Type B pancreatic cell (in vitro differentiated cells): Measurements from ENCODE around the gene LHX6. TPM values are rescaled to one million over a fixed set of nuclear protein-coding genes. Genes with fewer than 3 reads are reported as not detected.

Experiments
- DNase-seq: peaks from one replicate; pipeline ENCODE4 v3.0.0; 2021; ENCODE audit warnings: mixed read lengths; ENCODE audit not compliant: unreplicated experiment; ENCODE audit errors: extremely low spot score
- H3K27ac Mint-ChIP-seq: 2 replicates; pipeline ENCODE4 v1.8.0; 2021; ENCODE audit warnings: mild to moderate bottlenecking, mixed read lengths
- H3K27me3 Mint-ChIP-seq: 2 replicates; pipeline ENCODE4 v1.8.0; 2021; ENCODE audit warnings: mixed read lengths
- H3K36me3 Mint-ChIP-seq: 2 replicates; pipeline ENCODE4 v1.8.0; 2021; ENCODE audit warnings: mixed read lengths
- H3K4me1 Mint-ChIP-seq: one replicate; pipeline ENCODE4 v1.8.0; 2021; ENCODE audit warnings: mixed read lengths; ENCODE audit not compliant: unreplicated experiment
- H3K4me3 Mint-ChIP-seq: 2 replicates; pipeline ENCODE4 v1.8.0; 2021; ENCODE audit warnings: mild to moderate bottlenecking, mixed read lengths
- H3K9me3 Mint-ChIP-seq: 2 replicates; pipeline ENCODE4 v1.8.0; 2021; ENCODE audit warnings: mixed read lengths
- total RNA-seq: library from RNA; stranded (reverse); gene quantifications from 2 replicates; pipeline ENCODE4 v1.2.1, GENCODE V29; 2021; ENCODE audit warnings: low replicate concordance
- TF ChIP-seq, protein P1 (sequence below): fragments of 200-600 bp; sonication (generic); conservative IDR thresholded peaks from 2 replicates; pipeline ENCODE4 v1.5.0; 2021; ENCODE audit warnings: antibody characterized with exemption, mild to moderate bottlenecking

LHX6 gene
- total RNA-seq, 1 donor from 2014 or later, result 10.0 TPM

DNA sequence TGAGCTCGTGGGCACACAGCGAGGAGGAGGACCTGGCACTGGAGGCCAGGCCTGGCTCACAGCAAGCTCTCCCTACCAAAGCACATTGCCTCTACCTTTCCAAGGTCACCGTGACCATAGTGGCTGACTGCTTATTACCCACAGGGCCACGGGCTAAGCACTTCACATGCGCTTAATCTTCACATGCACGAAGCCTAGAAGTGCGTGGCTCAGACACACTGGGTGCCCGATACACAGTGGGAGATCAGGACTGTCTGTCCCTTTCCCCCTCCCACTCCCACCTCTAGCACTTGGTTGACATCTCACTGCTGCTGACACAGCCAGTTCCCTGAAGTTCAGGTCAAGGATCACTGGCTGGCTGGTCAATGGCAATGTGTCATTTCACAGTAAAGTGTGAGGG, 23.6 kb downstream of the LHX6 start:
- Mint-ChIP-seq H3K27ac (no peak overlapping the region), H3K4me1 (peaks cover 7% of the 10 kb centered on the region), H3K27me3 (peaks cover 34% of the 10 kb centered on the region), H3K36me3 (no peaks in the 10 kb centered on the region), H3K4me3 (no peak overlapping the region), H3K9me3 (no peaks in the 10 kb centered on the region)
- DNase-seq, result no peak
- TF ChIP-seq, protein P1, sequence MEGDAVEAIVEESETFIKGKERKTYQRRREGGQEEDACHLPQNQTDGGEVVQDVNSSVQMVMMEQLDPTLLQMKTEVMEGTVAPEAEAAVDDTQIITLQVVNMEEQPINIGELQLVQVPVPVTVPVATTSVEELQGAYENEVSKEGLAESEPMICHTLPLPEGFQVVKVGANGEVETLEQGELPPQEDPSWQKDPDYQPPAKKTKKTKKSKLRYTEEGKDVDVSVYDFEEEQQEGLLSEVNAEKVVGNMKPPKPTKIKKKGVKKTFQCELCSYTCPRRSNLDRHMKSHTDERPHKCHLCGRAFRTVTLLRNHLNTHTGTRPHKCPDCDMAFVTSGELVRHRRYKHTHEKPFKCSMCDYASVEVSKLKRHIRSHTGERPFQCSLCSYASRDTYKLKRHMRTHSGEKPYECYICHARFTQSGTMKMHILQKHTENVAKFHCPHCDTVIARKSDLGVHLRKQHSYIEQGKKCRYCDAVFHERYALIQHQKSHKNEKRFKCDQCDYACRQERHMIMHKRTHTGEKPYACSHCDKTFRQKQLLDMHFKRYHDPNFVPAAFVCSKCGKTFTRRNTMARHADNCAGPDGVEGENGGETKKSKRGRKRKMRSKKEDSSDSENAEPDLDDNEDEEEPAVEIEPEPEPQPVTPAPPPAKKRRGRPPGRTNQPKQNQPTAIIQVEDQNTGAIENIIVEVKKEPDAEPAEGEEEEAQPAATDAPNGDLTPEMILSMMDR, result no peak

DNA sequence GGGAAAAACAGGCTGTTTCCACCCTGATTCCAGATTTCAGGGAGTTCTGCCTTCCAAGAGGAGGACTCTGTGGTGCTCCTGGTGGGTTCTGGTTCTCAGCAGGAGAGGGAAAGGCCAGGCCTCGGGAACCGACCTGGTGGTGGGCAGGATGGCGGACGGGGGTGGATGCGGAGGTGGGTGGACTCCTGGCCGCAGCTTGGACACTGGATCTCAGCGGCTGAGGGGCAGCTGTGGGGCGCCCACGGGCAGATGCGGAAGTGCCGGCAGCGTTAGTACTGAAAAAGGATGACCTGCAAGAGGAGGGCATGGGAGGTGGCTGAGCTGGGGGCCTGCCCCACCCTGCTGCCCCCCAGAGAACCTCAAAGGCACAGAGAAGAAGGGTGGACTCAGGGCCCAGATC, 24.3 kb downstream of the LHX6 start:
- DNase-seq, result no peak
- Mint-ChIP-seq H3K9me3 (no peaks in the 10 kb centered on the region), H3K4me3 (no peak overlapping the region), H3K27me3 (peaks cover 31% of the 10 kb centered on the region), H3K4me1 (peaks cover 7% of the 10 kb centered on the region), H3K36me3 (no peaks in the 10 kb centered on the region), H3K27ac (no peak overlapping the region)
- TF ChIP-seq, protein P1, result no peak

DNA sequence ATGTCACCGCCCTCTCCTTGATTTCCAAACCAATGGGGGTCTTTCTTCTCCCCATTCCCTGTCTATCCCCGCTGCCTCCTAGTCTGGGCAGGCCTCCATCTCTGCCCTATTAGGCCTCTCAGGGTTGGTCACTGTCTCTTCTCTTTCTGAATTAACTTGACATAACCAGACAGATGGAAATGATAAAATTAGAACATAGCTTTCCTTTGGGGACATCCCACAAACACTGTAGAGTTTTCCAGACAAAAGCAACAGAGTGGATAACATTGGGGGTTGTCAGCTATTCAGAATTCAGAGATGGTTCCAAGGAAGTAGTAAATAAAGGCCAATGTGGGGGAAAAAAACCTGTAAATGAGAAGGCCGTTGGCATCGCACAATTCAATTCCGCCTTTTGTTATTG, 24.7 kb downstream of the LHX6 start:
- H3K27me3 Mint-ChIP-seq, result peaks cover 29% of the 10 kb centered on the region

DNA sequence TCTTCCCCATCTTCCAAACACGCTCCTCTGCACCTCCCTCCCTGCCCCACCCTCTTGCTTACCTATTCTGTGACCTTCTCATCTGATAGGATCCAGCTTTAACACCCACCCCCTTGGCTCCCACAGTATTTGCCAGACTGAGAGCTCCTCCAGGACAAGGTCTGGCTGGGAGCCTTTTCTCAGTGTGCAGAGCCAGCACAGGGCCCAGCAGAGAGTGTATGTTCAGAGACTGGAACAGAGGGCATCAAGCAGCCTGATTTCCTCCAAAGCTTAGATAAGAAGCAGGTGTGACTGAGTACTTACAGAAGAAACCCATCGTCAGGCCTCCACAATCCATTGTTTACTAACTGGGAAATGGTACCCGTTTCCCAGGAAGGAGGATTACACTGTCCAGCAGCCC, 26.6 kb downstream of the LHX6 start:
- no peaks in the 10 kb centered on the region for H3K36me3 Mint-ChIP-seq
- H3K4me3 Mint-ChIP-seq, result no peak overlapping the region
- H3K4me1 Mint-ChIP-seq, result peaks cover 9% of the 10 kb centered on the region
- H3K27ac Mint-ChIP-seq, result no peak overlapping the region
- no peak for DNase-seq
- no peaks in the 10 kb centered on the region for H3K9me3 Mint-ChIP-seq
- H3K27me3 Mint-ChIP-seq, result peaks cover 13% of the 10 kb centered on the region
- TF ChIP-seq, protein P1, result no peak

More for the DNA sequence above, 24.7 kb downstream of the LHX6 start:
- Mint-ChIP-seq H3K36me3 (no peaks in the 10 kb centered on the region), H3K4me1 (peaks cover 7% of the 10 kb centered on the region), H3K4me3 (no peak overlapping the region), H3K9me3 (no peaks in the 10 kb centered on the region), H3K27ac (no peak overlapping the region)
- TF ChIP-seq, protein P1, result no peak
- no peak for DNase-seq

DNA sequence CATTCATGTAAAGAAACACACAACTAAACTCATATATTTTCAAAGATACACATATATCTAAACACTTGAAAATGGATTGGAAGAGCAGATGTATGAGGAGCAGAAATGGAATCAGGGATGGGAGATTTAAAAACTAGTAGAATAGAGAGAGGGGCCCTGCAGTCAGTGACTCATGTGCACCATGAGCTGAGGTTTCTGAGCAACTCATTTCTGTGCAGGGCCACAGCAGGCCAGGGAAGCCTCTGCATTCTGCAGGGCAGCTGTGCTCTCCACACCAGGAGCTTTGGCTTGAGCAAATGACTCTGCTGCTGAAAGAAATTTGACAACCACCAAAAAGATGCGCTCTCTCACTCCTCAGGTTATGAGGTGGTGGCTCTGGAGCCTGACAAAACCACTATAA, 27.1 kb downstream of the LHX6 start:
- TF ChIP-seq, protein P1, result no peak
- H3K4me3 Mint-ChIP-seq, result no peak overlapping the region
- no peaks in the 10 kb centered on the region for H3K9me3 Mint-ChIP-seq
- DNase-seq, result no peak
- peaks cover 7% of the 10 kb centered on the region for H3K4me1 Mint-ChIP-seq
- peaks cover 8% of the 10 kb centered on the region for H3K27me3 Mint-ChIP-seq
- no peaks in the 10 kb centered on the region for H3K36me3 Mint-ChIP-seq
- no peak overlapping the region for H3K27ac Mint-ChIP-seq
